PC-3 (cell line): ENCODE results near the gene ENOX2.

Experiments used
- EZH2 ChIP-seq: fragments of 300-600 bp; sonication (generic); IDR thresholded peaks from one replicate; pipeline ENCODE4 v1.6.1; 2017; ENCODE audit warnings: antibody characterized with exemption, mild to moderate bottlenecking, low read length; ENCODE audit not compliant: unreplicated experiment
- EZH2phosphoT487 ChIP-seq: fragments of 300-600 bp; sonication (generic); IDR thresholded peaks from 2 replicates; pipeline ENCODE4 v1.6.1; 2018; ENCODE audit warnings: mild to moderate bottlenecking, antibody characterized with exemption, low read length, borderline replicate concordance
- TF ChIP-seq, protein P1 (sequence below): fragments of 300-600 bp; sonication (generic); conservative IDR thresholded peaks from 2 replicates; pipeline ENCODE4 v1.5.1; 2017; ENCODE audit warnings: antibody characterized with exemption, low read depth, mild to moderate bottlenecking, low read length

DNA sequence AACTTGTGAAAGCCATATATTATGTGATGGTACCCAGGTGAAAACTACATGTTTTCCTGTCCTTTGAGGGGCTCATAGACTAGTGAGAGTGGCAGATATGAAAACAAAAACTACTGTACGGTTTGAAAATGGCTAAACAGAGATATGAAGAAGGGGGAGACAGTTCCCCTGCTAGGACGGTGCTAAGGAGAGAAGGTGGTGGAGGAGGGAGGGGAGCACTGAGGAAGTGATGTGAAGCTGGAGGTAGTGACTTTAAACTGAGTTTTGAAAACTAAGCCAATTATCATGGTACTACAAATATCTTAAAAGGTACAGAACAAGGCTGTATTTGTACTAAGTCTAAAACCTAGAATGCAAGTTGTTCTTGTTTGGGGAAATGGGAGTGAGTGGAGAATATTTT is 188.3 kb downstream of the ENOX2 start:
- TF ChIP-seq, protein P1, sequence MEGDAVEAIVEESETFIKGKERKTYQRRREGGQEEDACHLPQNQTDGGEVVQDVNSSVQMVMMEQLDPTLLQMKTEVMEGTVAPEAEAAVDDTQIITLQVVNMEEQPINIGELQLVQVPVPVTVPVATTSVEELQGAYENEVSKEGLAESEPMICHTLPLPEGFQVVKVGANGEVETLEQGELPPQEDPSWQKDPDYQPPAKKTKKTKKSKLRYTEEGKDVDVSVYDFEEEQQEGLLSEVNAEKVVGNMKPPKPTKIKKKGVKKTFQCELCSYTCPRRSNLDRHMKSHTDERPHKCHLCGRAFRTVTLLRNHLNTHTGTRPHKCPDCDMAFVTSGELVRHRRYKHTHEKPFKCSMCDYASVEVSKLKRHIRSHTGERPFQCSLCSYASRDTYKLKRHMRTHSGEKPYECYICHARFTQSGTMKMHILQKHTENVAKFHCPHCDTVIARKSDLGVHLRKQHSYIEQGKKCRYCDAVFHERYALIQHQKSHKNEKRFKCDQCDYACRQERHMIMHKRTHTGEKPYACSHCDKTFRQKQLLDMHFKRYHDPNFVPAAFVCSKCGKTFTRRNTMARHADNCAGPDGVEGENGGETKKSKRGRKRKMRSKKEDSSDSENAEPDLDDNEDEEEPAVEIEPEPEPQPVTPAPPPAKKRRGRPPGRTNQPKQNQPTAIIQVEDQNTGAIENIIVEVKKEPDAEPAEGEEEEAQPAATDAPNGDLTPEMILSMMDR: no peak
- TF ChIP-seq EZH2 (no peak), EZH2phosphoT487 (no peak)
